WI38 (cell line): ENCODE data around the gene CHCHD5.

ENCODE experiments used
- H3K4me3 ChIP-seq: 2 replicates; pipeline ENCODE4 v1.5.1; 2011; ENCODE audit warnings: low read depth, mild to moderate bottlenecking, control low read depth, low read length
- CTCF ChIP-seq: IDR thresholded peaks from 2 replicates; pipeline ENCODE4 v1.5.1; 2012; ENCODE audit warnings: low read depth, mild to moderate bottlenecking, control low read depth, low read length

Gene CHCHD5

GRCh38 chr2:112591413-112591812 lies 7.0 kb downstream of the CHCHD5 start:
- H3K4me3 ChIP-seq: no peak overlapping the region
- no peak for TF ChIP-seq CTCF

GRCh38 chr2:112593736-112594135 lies 9.3 kb downstream of the CHCHD5 start:
- no peak for TF ChIP-seq CTCF
- no peak overlapping the region for H3K4me3 ChIP-seq

GRCh38 chr2:112597537-112598322 lies 13.3 kb downstream of the CHCHD5 start:
- TF ChIP-seq CTCF: no peak
- no peak overlapping the region for H3K4me3 ChIP-seq

- H3K4me3 ChIP-seq: no peak overlapping the region
Measured at GRCh38 chr2:112600634-112601033, 16.2 kb downstream of the CHCHD5 start.

GRCh38 chr2:112601754-112602153 lies 17.3 kb downstream of the CHCHD5 start:
- TF ChIP-seq CTCF: no peak
- H3K4me3 ChIP-seq: no peak overlapping the region

More at GRCh38 chr2:112600634-112601033, 16.2 kb downstream of the CHCHD5 start:
- TF ChIP-seq CTCF: no peak

- H3K4me3 ChIP-seq: no peak overlapping the region
- TF ChIP-seq CTCF: no peak
Measured at GRCh38 chr2:112602917-112603316, 18.5 kb downstream of the CHCHD5 start.

GRCh38 chr2:112603731-112604130 lies 19.3 kb downstream of the CHCHD5 start:
- H3K4me3 ChIP-seq: no peak overlapping the region
- TF ChIP-seq CTCF: no peak
